IMR-90 (cell line): ENCODE measurements around the gene OXNAD1. TPM values are rescaled to one million over a fixed set of nuclear protein-coding genes. Genes with fewer than 3 reads are reported as not detected.

Experiments
- ATAC-seq: fragments of 200-7000 bp; cut with Tn5 transposase; 2 replicates; pipeline ENCODE4 v1.9.1; 2020; ENCODE audit warnings: low read depth, mild to moderate bottlenecking, moderate library complexity
- BruUV-seq: library from RNA; stranded (reverse); fragments of 400-500 nt; replicated peaks from 2 replicates; lab custom pipeline; 2021; lab: Mats Ljungman, UMichigan
- CTCF ChIA-PET: fragments of 300-600 bp; formaldehyde crosslinking; extraction: SDS; loops from one replicate; lab custom pipeline; 2021; ENCODE audit warnings: antibody characterized with exemption; lab: Yijun Ruan, JAX
- POLR2A ChIA-PET: fragments of 300-600 bp; sonication (Branson Sonifier 250); formaldehyde crosslinking; loops from one replicate; lab custom pipeline; 2022; ENCODE audit warnings: antibody characterized with exemption; ENCODE audit not compliant: unreplicated experiment; lab: Charles Lee
- DNase-seq: peaks from one replicate; pipeline ENCODE4 v3.0.0; 2013
- H2AFZ ChIP-seq: replicated peaks from 2 replicates; pipeline ENCODE3; 2013; ENCODE audit warnings: low read length, mild to moderate bottlenecking; ENCODE audit not compliant: poor library complexity
- H2AK5ac ChIP-seq: 2 replicates; pipeline ENCODE4 v1.6.1; 2013; ENCODE audit warnings: low read depth, low read length, inconsistent platforms
- H2AK9ac ChIP-seq: replicated peaks from 2 replicates; pipeline ENCODE3; 2013; ENCODE audit warnings: mild to moderate bottlenecking, low read depth, low read length, moderate library complexity; ENCODE audit not compliant: poor library complexity
- H2BK120ac ChIP-seq: 2 replicates; pipeline ENCODE4 v1.6.1; 2013; ENCODE audit warnings: low read depth, low read length, inconsistent platforms
- H2BK15ac ChIP-seq: 3 replicates; pipeline ENCODE4 v1.6.1; 2013; ENCODE audit warnings: low read depth, low read length, inconsistent platforms
- H2BK20ac ChIP-seq: 2 replicates; pipeline ENCODE4 v1.6.1; 2013; ENCODE audit warnings: low read depth, mild to moderate bottlenecking, inconsistent platforms, low read length, moderate library complexity
- H2BK5ac ChIP-seq: 2 replicates; pipeline ENCODE4 v1.6.1; 2013; ENCODE audit warnings: mild to moderate bottlenecking, low read depth, low read length, inconsistent platforms; ENCODE audit not compliant: poor library complexity, severe bottlenecking
- H3K14ac ChIP-seq: replicated peaks from 2 replicates; pipeline ENCODE4 v1.6.1; 2013; ENCODE audit warnings: low read depth, low read length, inconsistent platforms
- H3K18ac ChIP-seq: 2 replicates; pipeline ENCODE4 v1.6.1; 2013; ENCODE audit warnings: low read depth, low read length, control low read depth
- H3K23ac ChIP-seq: 2 replicates; pipeline ENCODE4 v1.6.1; 2013; ENCODE audit warnings: low read depth, low read length, inconsistent platforms
- H3K27ac ChIP-seq: 2 replicates; pipeline ENCODE4 v1.5.1; 2013; ENCODE audit warnings: mild to moderate bottlenecking, control low read depth, low read length; ENCODE audit not compliant: insufficient read depth
- H3K27me3 ChIP-seq: 2 replicates; pipeline ENCODE4 v1.6.1; 2013; ENCODE audit warnings: low read length; ENCODE audit not compliant: control insufficient read depth, insufficient read depth
- H3K36me3 ChIP-seq: 2 replicates; pipeline ENCODE4 v1.6.1; 2013; ENCODE audit warnings: low read length, mixed read lengths; ENCODE audit not compliant: control insufficient read depth, insufficient read depth
- H3K4ac ChIP-seq: 2 replicates; pipeline ENCODE4 v1.6.1; 2013; ENCODE audit warnings: low read depth, low read length, inconsistent platforms
- H3K4me1 ChIP-seq: 2 replicates; pipeline ENCODE4 v1.6.1; 2013; ENCODE audit warnings: low read length, mixed read lengths; ENCODE audit not compliant: control insufficient read depth, insufficient read depth
- H3K4me2 ChIP-seq: 2 replicates; pipeline ENCODE4 v1.6.1; 2013; ENCODE audit warnings: low read depth, mild to moderate bottlenecking, control low read depth, low read length, moderate library complexity
- H3K4me3 ChIP-seq: 2 replicates; pipeline ENCODE4 v1.5.1; 2013; ENCODE audit warnings: low read depth, mild to moderate bottlenecking, control low read depth, low read length, moderate library complexity; ENCODE audit not compliant: insufficient read depth
- H3K56ac ChIP-seq: 2 replicates; pipeline ENCODE4 v1.6.1; 2013; ENCODE audit warnings: low read length, inconsistent platforms; ENCODE audit not compliant: insufficient read depth; ENCODE audit errors: extremely low read depth
- H3K79me1 ChIP-seq, 2 experiments: 2 replicates each; pipeline ENCODE4 v1.6.1; 2013; ENCODE audit warnings: low read length in 2 of 2, inconsistent platforms in 1 of 2, low read depth in 1 of 2
- H3K9ac ChIP-seq: 2 replicates; pipeline ENCODE4 v1.6.1; 2013; ENCODE audit warnings: low read depth, low read length, control low read depth
- H3K9me1 ChIP-seq: 2 replicates; pipeline ENCODE4 v1.6.1; 2013; ENCODE audit warnings: low read length, inconsistent platforms; ENCODE audit not compliant: insufficient read depth
- H3K9me3 ChIP-seq: 2 replicates; pipeline ENCODE4 v1.6.1; 2013; ENCODE audit warnings: low read length; ENCODE audit not compliant: control insufficient read depth, insufficient read depth
- H4K20me1 ChIP-seq: 2 replicates; pipeline ENCODE4 v1.6.1; 2013; ENCODE audit warnings: low read length, inconsistent platforms; ENCODE audit not compliant: insufficient read depth
- H4K5ac ChIP-seq: 2 replicates; pipeline ENCODE4 v1.6.1; 2013; ENCODE audit warnings: mild to moderate bottlenecking, low read depth, low read length, control low read depth
- H4K8ac ChIP-seq, 2 experiments: 2 replicates each; pipeline ENCODE4 v1.6.1; 2013; ENCODE audit warnings: low read depth in 2 of 2, low read length in 2 of 2, control low read depth in 1 of 2, inconsistent platforms in 1 of 2
- H4K91ac ChIP-seq: 2 replicates; pipeline ENCODE4 v1.6.1; 2013; ENCODE audit warnings: low read depth, low read length, inconsistent platforms; ENCODE audit not compliant: insufficient read depth
- CEBPB ChIP-seq: IDR thresholded peaks from 2 replicates; pipeline ENCODE4 v1.6.1; 2012; ENCODE audit warnings: low read depth, low read length, improper control_type of control experiment
- FOS ChIP-seq: fragments of 150-350 bp; IDR thresholded peaks from 2 replicates; pipeline ENCODE4 v1.6.1; 2016; ENCODE audit warnings: low read depth, low read length
- POLR2A ChIP-seq: IDR thresholded peaks from 2 replicates; pipeline ENCODE4 v1.6.1; 2012; ENCODE audit warnings: mild to moderate bottlenecking, low read depth, low read length
- RAD21 ChIP-seq: IDR thresholded peaks from 2 replicates; pipeline ENCODE4 v1.6.1; 2012; ENCODE audit warnings: low read length, improper control_type of control experiment
- SMC3 ChIP-seq: fragments of 150-350 bp; IDR thresholded peaks from 2 replicates; pipeline ENCODE4 v1.6.1; 2016; ENCODE audit warnings: low read depth, mild to moderate bottlenecking, antibody characterized with exemption, low read length, moderate library complexity
- USF2 ChIP-seq: fragments of 150-350 bp; IDR thresholded peaks from 2 replicates; pipeline ENCODE4 v1.6.1; 2017; ENCODE audit warnings: mild to moderate bottlenecking, antibody characterized with exemption, low read length, low read depth
- WGBS, 2 experiments: methylation state at CpG; one replicate each; pipeline versions ENCODE4 v1.1.5 to v1.1.7; 2013; ENCODE audit warnings: missing lambda C conversion rate in 2 of 2; ENCODE audit not compliant: insufficient read length in 1 of 2; ENCODE audit errors: extremely low coverage in 2 of 2; 5-methylcytosine and 5-hydroxymethylcytosine counted together
- dilution Hi-C: fragments of 300-500 bp; cut with HindIII; formaldehyde crosslinking; loops from one replicate; pipeline ENCODE4 v1.14.3; 2018; ENCODE audit warnings: low sequenced_read_pairs; ENCODE audit not compliant: unreplicated experiment
- in situ Hi-C: fragments of 300-500 bp; cut with MboI; formaldehyde crosslinking; loops from 3 replicates; pipeline ENCODE4 v1.14.3; 2019; ENCODE audit warnings: low sequenced_read_pairs, inconsistent platforms, mixed read lengths
- intact Hi-C: fragments of 100-400 bp; cut with micrococcal nuclease; formaldehyde crosslinking; loops from 2 replicates; pipeline ENCODE4 v1.10.0; 2022
- polyA plus RNA-seq, 3 experiments: library from polyadenylated mRNA; depleted of rRNA; stranded (reverse); fragments of >200 nt; gene quantifications; 2 replicates each; pipeline ENCODE4 v1.2.3, GENCODE V29; 2012; ENCODE audit warnings: low replicate concordance in 1 of 3
- total RNA-seq: library from RNA; depleted of rRNA; stranded (reverse); fragments of >200 nt; gene quantifications from 2 replicates; pipeline ENCODE4 v1.2.3, GENCODE V29; 2012

The OXNAD1 gene
- total and polyA plus RNA-seq, 2 of the 4 experiments (the other 2 are of a cell fraction), result 6.2 to 11.3 TPM

GRCh38 chr3:16236030-16236639, 28.9 kb upstream of the OXNAD1 start:
- Histone ChIP-seq H3K4me1 (peaks cover 6% of the 10 kb centered on the region), H3K23ac (no peak overlapping the region), H4K8ac (no peak overlapping the region), H2AFZ (no peak overlapping the region), H3K18ac (no peak overlapping the region), H2AK9ac (no peak overlapping the region), H3K4me2 (no peak overlapping the region), H2AK5ac (no peak overlapping the region), H3K56ac (no peak overlapping the region), H3K27ac (no peak overlapping the region), H3K9me3 (no peaks in the 10 kb centered on the region), H4K20me1 (no peaks in the 10 kb centered on the region), H3K79me1 (no peaks in the 10 kb centered on the region), H4K5ac (no peak overlapping the region), H3K9me1 (peaks cover 8% of the 10 kb centered on the region; the same call in 1 of the 2 replicates), H2BK5ac (no peak overlapping the region), H3K14ac (no peak overlapping the region), H3K4me3 (no peak overlapping the region), H3K9ac (no peak overlapping the region), H3K27me3 (no peaks in the 10 kb centered on the region), H3K36me3 (no peaks in the 10 kb centered on the region), H4K91ac (no peak overlapping the region), H2BK20ac (no peak overlapping the region), H3K4ac (no peak overlapping the region), H2BK120ac (no peak overlapping the region), H2BK15ac (no peak overlapping the region)
- WGBS, 2 experiments, result no CpG with 5 or more reads among the region's 4 CpGs
- BruUV-seq, result no TSS peak
- dilution Hi-C loops (no loop called here), intact Hi-C loops (no loop called here), in situ Hi-C loops (loop anchor here (25.0 kb wide), 1 partner anchor 599 kb away; no protein-coding TSS in a partner anchor)
- ChIA-PET POLR2A (no interaction called here), CTCF (no interaction called here)
- ATAC-seq (no peak), DNase-seq (no peak)
- TF ChIP-seq FOS (no peak), POLR2A (no peak), SMC3 (no peak), USF2 (no peak), CEBPB (no peak), RAD21 (no peak)
